OCI-LY1 (cell line): ENCODE results near the gene MMAB.

Experiments
- CTCF ChIP-seq: fragments of 200-600 bp; sonication (generic), shearing (Covaris generic); IDR thresholded peaks from 2 replicates; pipeline ENCODE4 v1.5.1; 2017; ENCODE audit warnings: mild to moderate bottlenecking, antibody characterized with exemption, low read length, moderate library complexity, mixed read lengths
- EZH2 ChIP-seq: fragments of 200-600 bp; sonication (generic), shearing (Covaris generic); IDR thresholded peaks from 2 replicates; pipeline ENCODE4 v1.8.0; 2017; ENCODE audit warnings: borderline replicate concordance, mixed run types, mild to moderate bottlenecking, antibody characterized with exemption, low read length, moderate library complexity, mixed read lengths

- no peak for TF ChIP-seq EZH2
- TF ChIP-seq CTCF = no peak
Observed at GRCh38 chr12:109597414-109597794, 24.1 kb upstream of the MMAB start.
